ENCODE measurements around the gene RNF151.
A peak's percentile ranks its signal among the peaks of the same experiment; 100 is the strongest.

Gene RNF151

DNA sequence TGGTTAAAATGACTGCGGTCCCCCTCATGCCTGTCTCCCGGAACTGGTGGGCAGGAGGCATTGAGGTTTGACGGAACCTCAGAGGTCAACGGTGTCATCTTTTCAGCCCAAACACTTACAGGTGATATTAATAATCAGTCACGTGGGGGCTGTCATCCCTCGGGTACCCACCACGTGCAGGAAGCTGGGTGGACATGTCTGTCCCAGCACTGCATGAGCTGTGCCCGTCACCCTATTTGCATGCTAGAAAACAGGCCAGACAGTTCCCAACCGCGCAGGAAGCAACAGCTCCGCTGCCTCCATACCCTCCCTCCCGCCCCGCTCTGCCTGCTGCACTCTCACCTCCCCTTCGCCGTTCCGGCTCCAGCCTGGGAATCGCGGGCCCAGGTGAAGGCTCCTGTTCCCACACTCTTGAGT, 24.5 kb downstream of the RNF151 start:
- H3K4me3 ChIP-seq (ENCODE audit: low read depth, low read length) = no peak overlapping the region
- peak; percentile 68 for DNase-seq (ENCODE audit: low read depth)
- TF ChIP-seq CTCF (IDR thresholded peaks at IDR 0.05; ENCODE audit: low read depth, low read length) = no peak
- TF ChIP-seq, protein P1, sequence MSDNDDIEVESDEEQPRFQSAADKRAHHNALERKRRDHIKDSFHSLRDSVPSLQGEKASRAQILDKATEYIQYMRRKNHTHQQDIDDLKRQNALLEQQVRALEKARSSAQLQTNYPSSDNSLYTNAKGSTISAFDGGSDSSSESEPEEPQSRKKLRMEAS (IDR thresholded peaks at IDR 0.05; ENCODE audit: low read depth, low read length) = peak; percentile 30; the same call in 1 of the 2 replicates

DNA sequence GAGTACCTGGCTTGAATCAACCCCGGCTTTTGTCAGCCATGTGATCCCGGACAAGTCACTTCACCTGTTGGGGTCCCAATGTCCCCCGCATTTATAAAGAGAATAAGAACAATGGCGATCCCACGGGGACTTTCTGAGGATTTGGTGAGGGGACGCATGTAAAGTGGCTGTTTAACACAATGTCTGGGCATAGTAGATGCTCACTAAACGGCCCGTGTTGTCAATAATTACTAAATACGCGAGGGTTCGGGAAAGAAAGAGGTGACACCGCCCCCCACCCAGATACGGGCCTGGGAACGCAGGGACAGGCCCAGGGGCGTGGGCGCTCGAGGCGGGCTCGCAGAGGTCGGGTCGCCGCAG, 24.9 kb downstream of the RNF151 start:
- no peak overlapping the region for H3K4me3 ChIP-seq (ENCODE audit: low read depth, low read length)
- DNase-seq (ENCODE audit: low read depth) = no peak
- no peak for TF ChIP-seq MYC (IDR thresholded peaks at IDR 0.05; ENCODE audit: low read depth, low read length)
- TF ChIP-seq, protein P1 (IDR thresholded peaks at IDR 0.05; ENCODE audit: low read depth, low read length) = no peak
- TF ChIP-seq CTCF (IDR thresholded peaks at IDR 0.05; ENCODE audit: low read depth, low read length) = no peak
- no peak for TF ChIP-seq POLR2A (IDR thresholded peaks at IDR 0.05; ENCODE audit: extremely low read depth, insufficient read length)

- no peak overlapping the region for H3K4me3 ChIP-seq (ENCODE audit: low read depth, low read length)
- peak; percentile 76 for DNase-seq (ENCODE audit: low read depth)
- TF ChIP-seq, protein P1 (IDR thresholded peaks at IDR 0.05; ENCODE audit: low read depth, low read length) = no peak
- TF ChIP-seq CTCF (IDR thresholded peaks at IDR 0.05; ENCODE audit: low read depth, low read length) (no peak), MYC (IDR thresholded peaks at IDR 0.05; ENCODE audit: low read depth, low read length) (no peak), POLR2A (IDR thresholded peaks at IDR 0.05; ENCODE audit: extremely low read depth, insufficient read length) (no peak)
These were observed 25.5 kb downstream of the RNF151 start for GRCh38 chr16:1991948-1992703.

GRCh38 chr16:1992704-1993317, 26.2 kb downstream of the RNF151 start:
- TF ChIP-seq CTCF (IDR thresholded peaks at IDR 0.05; ENCODE audit: low read depth, low read length) (no peak), POLR2A (IDR thresholded peaks at IDR 0.05; ENCODE audit: extremely low read depth, insufficient read length) (no peak), MYC (IDR thresholded peaks at IDR 0.05; ENCODE audit: low read depth, low read length) (no peak)
- TF ChIP-seq, protein P1 (IDR thresholded peaks at IDR 0.05; ENCODE audit: low read depth, low read length) = no peak
- DNase-seq (ENCODE audit: low read depth) = no peak
- no peak overlapping the region for H3K4me3 ChIP-seq (ENCODE audit: low read depth, low read length)

DNA sequence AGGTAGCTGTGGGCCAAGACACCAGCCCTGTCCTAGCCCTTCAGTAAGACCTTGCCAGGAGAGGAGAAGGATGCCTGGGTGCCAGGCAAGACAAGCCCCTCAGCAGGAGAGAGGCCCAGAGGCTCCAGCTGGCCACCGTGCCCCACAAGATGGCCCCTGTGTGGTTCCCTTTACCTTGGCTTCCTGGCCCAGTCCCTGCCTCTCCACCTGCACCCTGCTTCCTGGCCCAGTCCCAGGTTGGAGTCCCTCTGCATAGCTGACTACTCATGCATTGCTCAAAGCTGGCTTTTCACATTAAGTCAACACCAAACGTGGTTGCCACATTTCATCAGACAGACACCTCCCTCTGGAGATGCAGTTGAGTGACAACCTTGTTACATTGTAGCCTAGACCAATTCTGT, 27.1 kb downstream of the RNF151 start:
- H3K4me3 ChIP-seq (ENCODE audit: low read depth, low read length) = no peak overlapping the region
- TF ChIP-seq MYC (IDR thresholded peaks at IDR 0.05; ENCODE audit: low read depth, low read length) (no peak), CTCF (IDR thresholded peaks at IDR 0.05; ENCODE audit: low read depth, low read length) (no peak), POLR2A (IDR thresholded peaks at IDR 0.05; ENCODE audit: extremely low read depth, insufficient read length) (no peak)
- TF ChIP-seq, protein P1 (IDR thresholded peaks at IDR 0.05; ENCODE audit: low read depth, low read length) = no peak
- DNase-seq (ENCODE audit: low read depth) = no peak
